ENCODE data around the gene NR5A2.

DNA sequence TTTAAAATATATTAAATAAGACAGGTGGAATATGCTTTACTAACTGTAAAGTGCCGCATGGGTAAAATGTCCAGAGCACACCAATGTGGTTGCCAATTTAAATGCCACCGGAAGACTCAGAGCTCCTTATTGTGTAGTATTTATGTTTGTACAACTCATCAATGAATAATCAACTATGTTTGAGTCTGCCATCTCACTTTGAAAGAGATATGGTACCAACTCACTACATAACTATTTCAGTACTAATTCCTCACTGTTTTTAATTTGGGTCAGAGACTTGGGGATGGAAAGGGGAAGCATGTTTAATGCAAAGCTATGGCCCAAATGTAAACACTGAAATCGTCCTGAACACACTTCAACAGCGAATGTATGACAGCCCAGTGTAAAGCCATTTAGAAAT, 144.8 kb downstream of the NR5A2 start:
- TF ChIP-seq BHLHE40 (IDR thresholded peaks at IDR 0.05; ENCODE audit: borderline replicate concordance) (no peak), CTBP1 (IDR thresholded peaks at IDR 0.05; ENCODE audit: borderline replicate concordance) (no peak), FOXM1 (IDR thresholded peaks at IDR 0.05; ENCODE audit: borderline replicate concordance) (no peak), ELF4 (IDR thresholded peaks at IDR 0.05) (no peak), SUZ12 (IDR thresholded peaks at IDR 0.05) (no peak)
- TF ChIP-seq, protein P1, sequence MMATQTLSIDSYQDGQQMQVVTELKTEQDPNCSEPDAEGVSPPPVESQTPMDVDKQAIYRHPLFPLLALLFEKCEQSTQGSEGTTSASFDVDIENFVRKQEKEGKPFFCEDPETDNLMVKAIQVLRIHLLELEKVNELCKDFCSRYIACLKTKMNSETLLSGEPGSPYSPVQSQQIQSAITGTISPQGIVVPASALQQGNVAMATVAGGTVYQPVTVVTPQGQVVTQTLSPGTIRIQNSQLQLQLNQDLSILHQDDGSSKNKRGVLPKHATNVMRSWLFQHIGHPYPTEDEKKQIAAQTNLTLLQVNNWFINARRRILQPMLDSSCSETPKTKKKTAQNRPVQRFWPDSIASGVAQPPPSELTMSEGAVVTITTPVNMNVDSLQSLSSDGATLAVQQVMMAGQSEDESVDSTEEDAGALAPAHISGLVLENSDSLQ (IDR thresholded peaks at IDR 0.05): no peak

Measured in HEK293T (cell line).